Measurements from ENCODE around the gene DNAJC7.

Gene DNAJC7

DNA sequence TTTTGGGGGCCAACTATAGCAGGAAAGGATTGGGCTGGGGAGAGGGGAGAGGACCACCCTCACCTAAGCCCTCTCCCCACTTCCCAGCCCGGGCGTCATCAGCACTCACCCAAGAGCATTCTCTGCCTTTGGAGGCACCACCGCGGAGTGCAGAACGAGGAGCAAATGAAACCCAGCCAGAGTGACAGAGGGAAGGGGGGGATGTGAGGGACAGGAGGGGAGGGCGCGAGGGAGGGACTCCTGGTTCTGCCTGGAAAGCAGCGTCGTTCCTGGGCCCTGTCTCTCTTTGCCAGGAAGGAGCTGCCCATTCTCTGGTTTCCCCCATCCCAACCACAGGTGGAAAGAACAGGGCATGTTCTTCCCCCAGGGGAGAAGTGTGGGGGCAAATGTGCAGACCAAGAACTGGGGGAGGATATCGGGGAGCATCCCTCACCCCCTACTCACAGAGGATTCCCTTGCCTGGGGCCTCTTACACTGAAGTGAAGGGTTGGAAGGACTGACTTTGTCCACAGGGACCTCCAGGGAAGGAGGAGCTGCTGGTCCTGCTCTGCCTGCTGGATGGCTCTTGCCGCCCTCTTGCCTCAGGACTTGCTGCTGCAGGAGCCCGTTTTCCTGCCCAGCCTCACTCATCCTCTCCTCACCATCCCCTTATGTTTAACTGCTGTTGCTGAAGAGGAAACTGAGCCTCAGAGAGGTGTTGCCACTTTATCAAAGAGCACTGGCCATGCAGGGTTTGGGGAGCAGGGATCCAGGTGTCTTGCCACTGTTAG lies 36.7 kb upstream of the DNAJC7 start:
- no peaks in the 10 kb centered on the region for H3K27me3 ChIP-seq (ENCODE audit: insufficient read depth, low read depth, severe bottlenecking)
- TF ChIP-seq, protein P1, sequence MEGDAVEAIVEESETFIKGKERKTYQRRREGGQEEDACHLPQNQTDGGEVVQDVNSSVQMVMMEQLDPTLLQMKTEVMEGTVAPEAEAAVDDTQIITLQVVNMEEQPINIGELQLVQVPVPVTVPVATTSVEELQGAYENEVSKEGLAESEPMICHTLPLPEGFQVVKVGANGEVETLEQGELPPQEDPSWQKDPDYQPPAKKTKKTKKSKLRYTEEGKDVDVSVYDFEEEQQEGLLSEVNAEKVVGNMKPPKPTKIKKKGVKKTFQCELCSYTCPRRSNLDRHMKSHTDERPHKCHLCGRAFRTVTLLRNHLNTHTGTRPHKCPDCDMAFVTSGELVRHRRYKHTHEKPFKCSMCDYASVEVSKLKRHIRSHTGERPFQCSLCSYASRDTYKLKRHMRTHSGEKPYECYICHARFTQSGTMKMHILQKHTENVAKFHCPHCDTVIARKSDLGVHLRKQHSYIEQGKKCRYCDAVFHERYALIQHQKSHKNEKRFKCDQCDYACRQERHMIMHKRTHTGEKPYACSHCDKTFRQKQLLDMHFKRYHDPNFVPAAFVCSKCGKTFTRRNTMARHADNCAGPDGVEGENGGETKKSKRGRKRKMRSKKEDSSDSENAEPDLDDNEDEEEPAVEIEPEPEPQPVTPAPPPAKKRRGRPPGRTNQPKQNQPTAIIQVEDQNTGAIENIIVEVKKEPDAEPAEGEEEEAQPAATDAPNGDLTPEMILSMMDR (IDR thresholded peaks at IDR 0.05; ENCODE audit: low read depth, low read length): no peak

DNA sequence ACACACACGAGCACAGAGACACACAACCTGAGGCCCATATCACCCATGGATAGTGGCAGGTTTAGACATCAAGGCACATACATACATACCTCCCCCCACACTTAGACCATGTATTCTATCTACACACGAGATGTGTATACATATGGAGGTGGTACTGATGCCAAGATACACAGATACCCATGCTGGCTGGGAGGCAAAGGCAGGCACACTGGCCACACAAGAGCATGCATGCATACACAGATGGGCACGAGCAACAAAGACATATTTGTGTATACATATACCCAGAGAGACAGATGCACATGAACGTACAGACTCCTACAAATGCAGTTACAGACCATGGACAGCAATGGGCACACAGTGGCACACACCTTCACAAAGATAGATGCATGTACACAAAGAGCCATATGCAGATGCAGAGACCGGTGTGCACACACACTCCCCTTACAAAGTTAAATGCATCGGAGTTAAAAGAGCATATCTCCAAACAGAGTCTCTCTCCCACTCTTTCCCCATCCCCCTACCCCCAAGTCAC lies 35.2 kb upstream of the DNAJC7 start:
- Histone ChIP-seq H3K9me3 (ENCODE audit: severe bottlenecking) (no peaks in the 10 kb centered on the region), H3K36me3 (no peaks in the 10 kb centered on the region; the same call in 1 of the 2 replicates), H3K27ac (no peak overlapping the region), H3K27me3 (ENCODE audit: insufficient read depth, low read depth, severe bottlenecking) (no peaks in the 10 kb centered on the region), H3K4me3 (ENCODE audit: low read depth, low read length) (no peak overlapping the region)
- no peak for DNase-seq
- TF ChIP-seq, protein P1 (IDR thresholded peaks at IDR 0.05; ENCODE audit: low read depth, low read length): no peak

More for the DNA sequence above, 36.7 kb upstream of the DNAJC7 start:
- no peak for DNase-seq
- Histone ChIP-seq H3K9me3 (ENCODE audit: severe bottlenecking) (no peaks in the 10 kb centered on the region), H3K27ac (no peak overlapping the region), H3K36me3 (no peaks in the 10 kb centered on the region; the same call in 1 of the 2 replicates), H3K4me3 (ENCODE audit: low read depth, low read length) (no peak overlapping the region)

DNA sequence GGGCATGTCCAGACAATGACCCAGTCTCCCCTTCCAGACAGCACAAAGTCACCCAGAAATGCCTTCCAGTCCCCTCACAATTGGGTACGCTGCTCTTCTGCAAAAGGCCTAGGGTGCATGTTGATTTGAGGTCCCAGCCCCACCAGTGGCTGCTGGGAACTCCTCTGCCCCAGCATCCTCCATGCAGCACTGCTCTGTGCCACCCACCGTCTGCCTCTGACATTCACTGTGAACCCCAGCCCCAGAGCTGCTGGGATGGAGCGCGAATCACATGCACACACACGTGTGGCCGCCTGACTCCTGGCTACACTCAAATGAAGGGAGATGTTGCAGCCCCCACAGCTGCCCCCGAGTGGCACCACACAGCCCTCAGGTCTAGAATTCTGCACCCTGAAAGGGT lies 34.4 kb upstream of the DNAJC7 start:
- Histone ChIP-seq H3K4me3 (ENCODE audit: low read depth, low read length) (no peak overlapping the region), H3K36me3 (no peaks in the 10 kb centered on the region; the same call in 1 of the 2 replicates), H3K9me3 (ENCODE audit: severe bottlenecking) (no peaks in the 10 kb centered on the region), H3K27me3 (ENCODE audit: insufficient read depth, low read depth, severe bottlenecking) (no peaks in the 10 kb centered on the region), H3K27ac (peak overlapping the region; percentile 10)
- DNase-seq: no peak
- TF ChIP-seq, protein P1 (IDR thresholded peaks at IDR 0.05; ENCODE audit: low read depth, low read length): no peak

DNA sequence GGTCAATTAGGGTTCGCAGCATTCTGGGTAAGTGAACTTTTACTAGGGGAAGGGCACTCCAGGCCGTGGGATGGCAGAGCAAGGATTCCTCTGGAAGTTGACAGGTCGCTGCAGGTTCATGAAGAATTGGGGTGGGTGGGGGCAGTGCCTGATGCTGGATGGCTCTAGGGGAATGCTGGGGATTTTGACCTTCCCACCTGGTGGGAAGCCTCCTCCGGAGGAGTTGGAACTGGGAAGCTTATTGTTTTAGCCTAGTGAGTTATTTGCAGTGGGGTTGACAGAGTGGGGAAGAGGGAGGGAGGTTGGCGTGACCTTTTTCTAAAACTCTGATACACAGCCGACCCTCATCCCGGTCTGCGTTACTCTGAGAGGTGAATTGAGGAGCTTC lies 33.8 kb upstream of the DNAJC7 start:
- H3K4me3 ChIP-seq (ENCODE audit: low read depth, low read length): peak overlapping the region; percentile 44
- H3K27ac ChIP-seq: peak overlapping the region; percentile 49
- no peaks in the 10 kb centered on the region for H3K9me3 ChIP-seq (ENCODE audit: severe bottlenecking)
- TF ChIP-seq, protein P1 (IDR thresholded peaks at IDR 0.05; ENCODE audit: low read depth, low read length): no peak
- H3K36me3 ChIP-seq: no peaks in the 10 kb centered on the region; the same call in 1 of the 2 replicates
- no peak for DNase-seq
- no peaks in the 10 kb centered on the region for H3K27me3 ChIP-seq (ENCODE audit: insufficient read depth, low read depth, severe bottlenecking)

DNA sequence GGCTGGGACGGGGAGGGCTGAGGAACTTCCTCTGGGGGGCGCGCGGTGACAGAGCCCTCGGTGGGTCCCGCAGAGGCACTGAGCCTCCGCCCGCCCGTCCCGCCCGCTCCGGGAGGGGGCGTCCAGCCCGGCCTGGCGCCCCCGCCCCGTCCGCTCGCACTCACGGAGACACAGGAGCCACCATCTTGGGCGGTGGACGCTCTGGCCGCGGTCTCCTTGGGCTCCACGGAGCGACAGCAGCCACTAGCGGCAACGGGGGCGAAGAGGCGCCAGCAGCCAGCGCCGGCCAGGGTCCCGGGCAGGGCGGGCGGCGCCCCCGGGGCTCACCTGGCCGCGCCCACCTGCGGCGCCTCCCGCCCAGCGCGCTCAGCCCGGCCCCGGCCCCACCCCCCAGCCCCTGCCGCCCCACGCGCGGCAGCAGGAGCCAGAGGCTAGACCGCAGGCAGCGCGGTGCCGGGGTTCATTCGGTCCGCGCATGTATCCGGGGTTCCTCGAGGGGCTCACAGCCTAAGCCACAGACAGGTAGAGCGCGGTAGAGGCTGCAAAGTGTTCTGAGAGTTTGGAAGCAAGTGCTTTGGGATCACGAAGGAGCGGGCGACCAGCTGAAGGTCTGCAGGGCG lies 33.3 kb upstream of the DNAJC7 start, which contains the start of gene C17orf113:
Gene C17orf113 (minus strand): TSS at position 209 of the 620 bp plus-strand sequence. CDS start 7,225 bp downstream, outside the sequence.
- peak; percentile 89 for DNase-seq
- TF ChIP-seq, protein P1 (IDR thresholded peaks at IDR 0.05; ENCODE audit: low read depth, low read length): peak; percentile 71
- peak within 1 kb of the TSS; percentile 64 for H3K27ac ChIP-seq

More for the DNA sequence above, 33.3 kb upstream of the DNAJC7 start, which contains the start of gene C17orf113:
- H3K4me3 ChIP-seq (ENCODE audit: low read depth, low read length): peak within 1 kb of the TSS; percentile 52
- no peaks in the 10 kb centered on the region for H3K9me3 ChIP-seq (ENCODE audit: severe bottlenecking)
- no peaks in the 10 kb centered on the region for H3K27me3 ChIP-seq (ENCODE audit: insufficient read depth, low read depth, severe bottlenecking)
- no peaks in the 10 kb centered on the region; the same call in 1 of the 2 replicates for H3K36me3 ChIP-seq

All from WERI-Rb-1 (cell line).